Mucosa of descending colon (tissue), 3 donors: Measurements from ENCODE around the gene PCSK2. TPM values are rescaled to one million over a fixed set of nuclear protein-coding genes. Genes with fewer than 3 reads are reported as not detected.

Source experiments
- ATAC-seq: fragments of 200-7000 bp; cut with Tn5 transposase; one replicate; pipeline ENCODE4 v1.9.1; 2020; ENCODE audit warnings: mild to moderate bottlenecking, moderate library complexity
- DNase-seq, 3 donors: peaks; one replicate each; pipeline ENCODE4 v3.0.0-alpha.2; 2020
- H3K36me3 ChIP-seq: fragments of 200-600 bp; one replicate; pipeline ENCODE4 v1.8.0; 2021; ENCODE audit warnings: low read depth, mild to moderate bottlenecking
- H3K4me1 ChIP-seq: fragments of 200-600 bp; one replicate; pipeline ENCODE4 v1.8.0; 2021; ENCODE audit warnings: low read depth, mild to moderate bottlenecking
- H3K4me3 ChIP-seq: fragments of 200-600 bp; one replicate; pipeline ENCODE4 v1.8.0; 2021; ENCODE audit warnings: mild to moderate bottlenecking
- H3K9me3 ChIP-seq: fragments of 200-600 bp; one replicate; pipeline ENCODE4 v1.8.0; 2021; ENCODE audit warnings: mild to moderate bottlenecking
- intact Hi-C, 2 donors: fragments of 100-400 bp; cut with DNase I in 1 of 2; cut with micrococcal nuclease in 1 of 2; formaldehyde crosslinking; loops; one replicate each; pipeline versions ENCODE4 v1.11.0 to v1.11.1; 2022; cut with DNase I, micrococcal nuclease
- total RNA-seq, 3 donors: library from RNA; stranded (reverse); fragmentation: NEBNext Ultra II Directional in 2 of 3; extraction: Animal tissue kit (Norgen Biotek cat#: 25700) in 2 of 3; gene quantifications; one replicate each; pipeline versions ENCODE4 v1.2.1 to v1.2.4, GENCODE V29; 2021 to 2023
- TF ChIP-seq, protein P1 (sequence below): fragments of 200-600 bp; IDR thresholded peaks from one replicate; pipeline ENCODE4 v1.8.0; 2022; ENCODE audit warnings: antibody characterized with exemption, mild to moderate bottlenecking
- donor health status: DM: no; HTN: no; CAD: no; lungs with moderate emphysema.
- donor health status: DM: no; HTN: no; CAD: no.
- donor health status: DM: no; HTN: yes; CAD: no.

Gene PCSK2
- total RNA-seq, 3 donors from 2014 or later = 0.48 to 5.6 (median 1.4) TPM

DNA sequence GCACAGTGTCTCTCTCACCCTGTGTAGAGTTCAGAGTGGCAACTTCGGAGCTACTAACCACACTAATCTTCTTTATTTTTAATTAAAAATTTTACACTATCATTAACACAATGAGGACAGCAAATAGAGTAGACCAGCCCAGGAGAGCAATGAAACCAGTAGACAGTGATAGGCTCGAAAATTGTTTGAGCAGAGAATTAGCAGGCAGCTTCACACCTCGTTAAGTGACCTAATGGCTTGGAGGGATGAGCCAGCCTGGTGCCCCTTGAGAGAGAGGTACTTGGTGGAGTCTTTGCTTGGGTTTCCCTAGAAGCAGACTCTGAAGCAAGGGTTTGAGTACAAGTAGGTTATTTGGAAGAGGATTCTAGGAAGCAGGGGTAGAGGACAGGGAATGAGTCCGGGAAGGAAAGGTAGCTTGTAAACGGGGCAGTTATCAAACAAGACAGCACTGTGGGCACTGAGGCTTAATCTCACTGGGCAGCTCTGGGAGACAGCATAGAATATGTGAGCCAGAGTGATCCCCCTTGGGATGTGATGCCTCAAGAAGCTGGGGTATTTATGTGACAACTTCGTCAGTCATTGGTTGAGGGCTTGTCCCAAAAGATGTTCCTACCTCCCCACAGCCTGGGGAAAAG lies 146.1 kb downstream of the PCSK2 start:
- DNase-seq (no peak), ATAC-seq (no peak)
- intact Hi-C loops = no loop called here
- no peaks in the 10 kb centered on the region for H3K4me1 ChIP-seq
- no peaks in the 10 kb centered on the region for H3K36me3 ChIP-seq
- TF ChIP-seq, protein P1, sequence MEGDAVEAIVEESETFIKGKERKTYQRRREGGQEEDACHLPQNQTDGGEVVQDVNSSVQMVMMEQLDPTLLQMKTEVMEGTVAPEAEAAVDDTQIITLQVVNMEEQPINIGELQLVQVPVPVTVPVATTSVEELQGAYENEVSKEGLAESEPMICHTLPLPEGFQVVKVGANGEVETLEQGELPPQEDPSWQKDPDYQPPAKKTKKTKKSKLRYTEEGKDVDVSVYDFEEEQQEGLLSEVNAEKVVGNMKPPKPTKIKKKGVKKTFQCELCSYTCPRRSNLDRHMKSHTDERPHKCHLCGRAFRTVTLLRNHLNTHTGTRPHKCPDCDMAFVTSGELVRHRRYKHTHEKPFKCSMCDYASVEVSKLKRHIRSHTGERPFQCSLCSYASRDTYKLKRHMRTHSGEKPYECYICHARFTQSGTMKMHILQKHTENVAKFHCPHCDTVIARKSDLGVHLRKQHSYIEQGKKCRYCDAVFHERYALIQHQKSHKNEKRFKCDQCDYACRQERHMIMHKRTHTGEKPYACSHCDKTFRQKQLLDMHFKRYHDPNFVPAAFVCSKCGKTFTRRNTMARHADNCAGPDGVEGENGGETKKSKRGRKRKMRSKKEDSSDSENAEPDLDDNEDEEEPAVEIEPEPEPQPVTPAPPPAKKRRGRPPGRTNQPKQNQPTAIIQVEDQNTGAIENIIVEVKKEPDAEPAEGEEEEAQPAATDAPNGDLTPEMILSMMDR = no peak
- H3K9me3 ChIP-seq = no peaks in the 10 kb centered on the region
- no peak overlapping the region for H3K4me3 ChIP-seq

DNA sequence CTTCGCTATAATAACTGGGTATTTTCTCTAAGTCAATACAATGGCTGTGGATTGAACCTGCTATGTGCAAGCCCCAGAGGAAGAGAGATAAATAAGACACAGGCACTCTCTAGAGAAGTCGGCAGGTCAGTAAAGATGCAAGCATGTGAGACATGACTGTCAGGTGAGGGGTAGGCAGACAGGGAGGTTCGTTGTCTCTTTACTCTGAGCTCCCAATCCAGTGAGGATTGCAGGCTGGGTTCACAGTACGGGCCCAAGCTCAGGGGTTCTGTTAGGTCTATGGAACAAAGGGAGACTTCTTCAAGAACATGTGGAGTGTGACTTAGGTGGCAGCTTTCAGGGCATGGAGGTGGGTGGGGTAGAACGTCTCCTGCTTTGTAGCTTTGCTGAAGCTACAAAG lies 147.2 kb downstream of the PCSK2 start:
- intact Hi-C loops = no loop called here
- DNase-seq (no peak), ATAC-seq (no peak)
- H3K9me3 ChIP-seq = no peaks in the 10 kb centered on the region
- TF ChIP-seq, protein P1 = no peak
- H3K4me1 ChIP-seq = no peaks in the 10 kb centered on the region
- no peak overlapping the region for H3K4me3 ChIP-seq
- no peaks in the 10 kb centered on the region for H3K36me3 ChIP-seq

DNA sequence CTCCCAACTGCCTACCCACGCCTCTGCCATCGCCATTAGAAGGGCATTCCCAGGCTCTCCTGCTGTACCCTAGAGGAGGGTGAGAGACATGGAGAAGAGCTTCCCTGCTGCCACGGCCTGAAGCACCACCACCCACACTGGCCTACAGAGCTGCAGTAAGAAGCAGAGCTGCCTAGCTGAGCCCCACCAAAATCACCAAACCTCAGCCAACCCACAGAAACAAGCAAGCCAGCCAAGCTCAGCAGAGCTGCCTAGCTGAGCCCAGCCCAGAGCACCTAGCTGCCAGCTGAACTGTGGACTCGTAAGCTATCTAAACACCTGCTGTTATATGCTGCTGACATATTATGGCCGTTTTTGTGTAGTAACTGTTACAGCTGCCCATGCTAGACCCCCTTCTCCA lies 149.2 kb downstream of the PCSK2 start:
- Histone ChIP-seq H3K9me3 (no peaks in the 10 kb centered on the region), H3K4me1 (no peaks in the 10 kb centered on the region), H3K4me3 (no peak overlapping the region), H3K36me3 (no peaks in the 10 kb centered on the region)
- no peak for DNase-seq
- TF ChIP-seq, protein P1 = no peak
- no peak for ATAC-seq
- intact Hi-C loops = no loop called here

DNA sequence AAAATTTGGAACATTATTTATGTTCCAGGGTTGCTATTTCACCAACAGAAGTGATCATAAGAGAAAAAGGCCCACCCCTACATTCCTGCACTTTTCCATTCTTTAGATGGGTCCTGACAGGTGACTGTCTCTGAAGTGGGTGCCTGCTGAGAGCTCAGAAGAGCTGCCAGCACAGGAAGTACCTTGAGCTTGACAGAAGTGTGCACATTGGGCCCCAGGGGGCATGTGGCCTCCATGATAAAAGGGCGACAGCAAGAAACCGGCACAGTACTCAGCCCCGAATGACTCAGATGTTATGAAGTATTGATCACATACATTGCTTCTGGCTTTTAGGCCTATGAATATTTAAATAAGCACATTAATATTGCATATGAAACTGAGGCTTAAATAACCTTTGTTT lies 150.4 kb downstream of the PCSK2 start:
- ATAC-seq (no peak), DNase-seq (no peak)
- TF ChIP-seq, protein P1 = no peak
- intact Hi-C loops = no loop called here
- Histone ChIP-seq H3K36me3 (no peaks in the 10 kb centered on the region), H3K9me3 (no peaks in the 10 kb centered on the region), H3K4me1 (no peaks in the 10 kb centered on the region), H3K4me3 (no peak overlapping the region)

DNA sequence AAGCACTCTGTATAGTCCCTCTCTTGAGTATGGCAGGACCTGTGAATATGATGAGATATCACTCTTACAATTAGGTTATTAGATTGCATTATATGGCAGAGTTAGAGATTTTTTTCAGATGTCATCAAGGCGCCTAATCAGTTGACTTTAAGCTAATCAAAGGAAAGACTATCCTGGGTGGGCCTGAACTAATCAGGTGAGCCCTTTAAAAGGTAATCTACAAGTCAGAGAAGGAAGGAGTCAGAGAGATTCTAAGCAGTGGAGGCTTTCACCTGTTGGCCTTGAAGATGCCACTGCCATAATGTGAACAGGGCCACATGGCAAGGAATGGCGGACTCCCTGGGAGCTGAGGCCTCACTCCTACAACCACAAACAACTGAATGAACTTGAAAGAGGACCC lies 152.8 kb downstream of the PCSK2 start:
- TF ChIP-seq, protein P1 = no peak
- ATAC-seq = no peak
- Histone ChIP-seq H3K9me3 (no peaks in the 10 kb centered on the region), H3K4me3 (no peak overlapping the region), H3K4me1 (no peaks in the 10 kb centered on the region), H3K36me3 (no peaks in the 10 kb centered on the region)
- DNase-seq = no peak
- intact Hi-C loops = no loop called here

DNA sequence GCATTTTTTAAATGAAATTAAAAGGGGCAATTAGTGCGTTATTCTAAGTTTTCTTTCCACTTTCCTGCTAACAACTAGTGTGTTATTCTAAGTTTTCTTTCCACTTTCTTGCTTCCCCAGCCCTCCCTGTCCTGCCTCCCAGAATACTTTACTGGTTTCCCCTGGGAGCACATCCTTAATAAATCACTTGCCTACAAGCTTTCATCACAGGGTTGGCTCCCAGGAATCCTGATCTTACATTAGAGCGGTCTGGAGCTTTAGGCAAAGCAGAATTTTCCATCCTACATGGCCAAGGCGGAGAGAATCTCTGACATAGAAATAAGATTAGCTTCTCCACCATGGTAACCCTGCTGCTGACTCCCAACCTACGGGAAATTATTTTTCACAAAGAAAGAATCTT lies 154.0 kb downstream of the PCSK2 start:
- no peaks in the 10 kb centered on the region for H3K9me3 ChIP-seq
- ATAC-seq (no peak), DNase-seq (no peak)
- H3K4me3 ChIP-seq = no peak overlapping the region
- TF ChIP-seq, protein P1 = no peak
- intact Hi-C loops = no loop called here
- no peaks in the 10 kb centered on the region for H3K36me3 ChIP-seq
- no peaks in the 10 kb centered on the region for H3K4me1 ChIP-seq
